ENCODE measurements around the gene LRGUK. TPM values are rescaled to one million over a fixed set of nuclear protein-coding genes. Genes with fewer than 3 reads are reported as not detected.

Gene LRGUK
- total and polyA plus RNA-seq, 10 donors, result 0.26 to 1.8 (median 1.2) TPM; not detected in 1

- Histone ChIP-seq H3K27ac (no peak overlapping the region), H3K9me3 (peaks cover 0 to 15% (median 4%) of the 10 kb centered on the region in 8 donors), H3K4me3 (no peak overlapping the region), H3K4me1 (no peaks in the 10 kb centered on the region), H3K36me3 (no peaks in the 10 kb centered on the region), H3K27me3 (replicated peaks in 1 of 7) (no peaks in the 10 kb centered on the region)
- DNase-seq, result no peak
- WGBS, 5 donors, result 69 to 82% (median 72%) methylated on average over 2 of the region's 2 CpGs
- intact Hi-C loops (cut with DNase I; ENCODE audit: low total_unique reads), result no loop called here
- TF ChIP-seq POLR2A (IDR thresholded peaks at IDR 0.05) (no peak), CTCF (IDR thresholded peaks at IDR 0.05 in 8 of 11, conservative IDR thresholded peaks at IDR 0.05 in 3 of 11) (no peak), POLR2AphosphoS5 (IDR thresholded peaks at IDR 0.05) (no peak)
Observed at GRCh38 chr7:134245253-134245652, 118.1 kb downstream of the LRGUK start.

GRCh38 chr7:134246347-134246746 is 119.2 kb downstream of the LRGUK start:
- intact Hi-C loops (cut with DNase I; ENCODE audit: low total_unique reads), result no loop called here
- H3K36me3 ChIP-seq, result no peaks in the 10 kb centered on the region
- TF ChIP-seq POLR2AphosphoS5 (IDR thresholded peaks at IDR 0.05) (no peak), CTCF (IDR thresholded peaks at IDR 0.05 in 8 of 11, conservative IDR thresholded peaks at IDR 0.05 in 3 of 11) (no peak), POLR2A (IDR thresholded peaks at IDR 0.05) (no peak)
- H3K4me1 ChIP-seq, result no peaks in the 10 kb centered on the region
- H3K27me3 ChIP-seq (replicated peaks in 1 of 7), result no peaks in the 10 kb centered on the region
- WGBS, 5 donors, result 55 to 71% (median 67%) methylated on average over 3 of the region's 3 CpGs
- no peak overlapping the region for H3K27ac ChIP-seq
- H3K9me3 ChIP-seq, result peaks cover 0 to 10% (median 0%) of the 10 kb centered on the region in 8 donors
- no peak for DNase-seq
- no peak overlapping the region for H3K4me3 ChIP-seq

GRCh38 chr7:134246761-134247160 is 119.6 kb downstream of the LRGUK start:
- Histone ChIP-seq H3K4me3 (no peak overlapping the region), H3K27ac (no peak overlapping the region), H3K9me3 (peaks cover 0 to 10% (median 0%) of the 10 kb centered on the region in 8 donors), H3K36me3 (no peaks in the 10 kb centered on the region), H3K27me3 (replicated peaks in 1 of 7) (no peaks in the 10 kb centered on the region), H3K4me1 (no peaks in the 10 kb centered on the region)
- intact Hi-C loops (cut with DNase I; ENCODE audit: low total_unique reads), result no loop called here
- TF ChIP-seq CTCF (IDR thresholded peaks at IDR 0.05 in 8 of 11, conservative IDR thresholded peaks at IDR 0.05 in 3 of 11) (no peak), POLR2A (IDR thresholded peaks at IDR 0.05) (no peak), POLR2AphosphoS5 (IDR thresholded peaks at IDR 0.05) (no peak)
- 90 to 96% (median 92%) methylated on average over 2 of the region's 2 CpGs for WGBS, 5 donors
- no peak for DNase-seq

- WGBS, 5 donors, result 68 to 90% (median 84%) methylated on average over 3 of the region's 3 CpGs
- Histone ChIP-seq H3K4me1 (no peaks in the 10 kb centered on the region), H3K4me3 (no peak overlapping the region), H3K36me3 (no peaks in the 10 kb centered on the region), H3K27me3 (replicated peaks in 1 of 7) (no peaks in the 10 kb centered on the region), H3K9me3 (peaks cover 0 to 3% (median 0%) of the 10 kb centered on the region in 8 donors), H3K27ac (no peak overlapping the region)
- intact Hi-C loops (cut with DNase I; ENCODE audit: low total_unique reads), result no loop called here
- DNase-seq, result no peak
- no peak for TF ChIP-seq CTCF (IDR thresholded peaks at IDR 0.05 in 8 of 11, conservative IDR thresholded peaks at IDR 0.05 in 3 of 11)
- no peak for TF ChIP-seq POLR2A (IDR thresholded peaks at IDR 0.05)
- no peak for TF ChIP-seq POLR2AphosphoS5 (IDR thresholded peaks at IDR 0.05)
Observed at GRCh38 chr7:134248196-134248595, 121.1 kb downstream of the LRGUK start.

Measured in spleen (tissue), 11 donors.